ENCODE results near the gene PTBP1.

DNA sequence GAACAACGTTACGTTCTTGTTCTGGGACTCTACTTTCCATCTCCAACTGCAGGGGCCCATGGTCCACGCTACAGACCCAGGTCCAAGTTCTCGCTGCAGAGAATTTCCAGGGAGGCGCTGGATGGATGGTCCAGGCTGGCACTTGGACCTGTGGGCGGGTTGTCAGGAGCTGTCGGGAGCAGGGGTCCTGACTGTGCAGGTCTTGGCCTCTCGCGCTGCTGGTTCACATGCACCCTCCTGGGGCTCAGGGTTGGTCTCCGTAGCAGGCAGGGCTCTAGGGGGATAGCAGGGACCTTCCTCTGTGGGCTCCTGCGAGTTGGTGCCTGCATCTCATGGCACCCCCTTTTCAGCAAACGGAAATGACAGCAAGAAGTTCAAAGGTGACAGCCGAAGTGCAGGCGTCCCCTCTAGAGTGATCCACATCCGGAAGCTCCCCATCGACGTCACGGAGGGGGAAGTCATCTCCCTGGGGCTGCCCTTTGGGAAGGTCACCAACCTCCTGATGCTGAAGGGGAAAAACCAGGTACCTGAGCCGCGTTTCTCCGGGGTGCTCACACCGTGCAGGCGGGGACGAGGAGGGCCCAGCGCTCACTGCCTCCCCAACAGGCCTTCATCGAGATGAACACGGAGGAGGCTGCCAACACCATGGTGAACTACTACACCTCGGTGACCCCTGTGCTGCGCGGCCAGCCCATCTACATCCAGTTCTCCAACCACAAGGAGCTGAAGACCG lies 6.6 kb downstream of the PTBP1 start:
- TF ChIP-seq CTCF (IDR thresholded peaks at IDR 0.05) (no peak), SIN3A (IDR thresholded peaks at IDR 0.05; ENCODE audit: borderline replicate concordance, insufficient read depth, low read depth, low read length) (no peak), POLR2AphosphoS5 (IDR thresholded peaks at IDR 0.05; ENCODE audit: low read depth, low read length) (no peak), TCF7L2 (IDR thresholded peaks at IDR 0.05; ENCODE audit: low read depth, low read length) (no peak)
- TF ChIP-seq, protein P1, sequence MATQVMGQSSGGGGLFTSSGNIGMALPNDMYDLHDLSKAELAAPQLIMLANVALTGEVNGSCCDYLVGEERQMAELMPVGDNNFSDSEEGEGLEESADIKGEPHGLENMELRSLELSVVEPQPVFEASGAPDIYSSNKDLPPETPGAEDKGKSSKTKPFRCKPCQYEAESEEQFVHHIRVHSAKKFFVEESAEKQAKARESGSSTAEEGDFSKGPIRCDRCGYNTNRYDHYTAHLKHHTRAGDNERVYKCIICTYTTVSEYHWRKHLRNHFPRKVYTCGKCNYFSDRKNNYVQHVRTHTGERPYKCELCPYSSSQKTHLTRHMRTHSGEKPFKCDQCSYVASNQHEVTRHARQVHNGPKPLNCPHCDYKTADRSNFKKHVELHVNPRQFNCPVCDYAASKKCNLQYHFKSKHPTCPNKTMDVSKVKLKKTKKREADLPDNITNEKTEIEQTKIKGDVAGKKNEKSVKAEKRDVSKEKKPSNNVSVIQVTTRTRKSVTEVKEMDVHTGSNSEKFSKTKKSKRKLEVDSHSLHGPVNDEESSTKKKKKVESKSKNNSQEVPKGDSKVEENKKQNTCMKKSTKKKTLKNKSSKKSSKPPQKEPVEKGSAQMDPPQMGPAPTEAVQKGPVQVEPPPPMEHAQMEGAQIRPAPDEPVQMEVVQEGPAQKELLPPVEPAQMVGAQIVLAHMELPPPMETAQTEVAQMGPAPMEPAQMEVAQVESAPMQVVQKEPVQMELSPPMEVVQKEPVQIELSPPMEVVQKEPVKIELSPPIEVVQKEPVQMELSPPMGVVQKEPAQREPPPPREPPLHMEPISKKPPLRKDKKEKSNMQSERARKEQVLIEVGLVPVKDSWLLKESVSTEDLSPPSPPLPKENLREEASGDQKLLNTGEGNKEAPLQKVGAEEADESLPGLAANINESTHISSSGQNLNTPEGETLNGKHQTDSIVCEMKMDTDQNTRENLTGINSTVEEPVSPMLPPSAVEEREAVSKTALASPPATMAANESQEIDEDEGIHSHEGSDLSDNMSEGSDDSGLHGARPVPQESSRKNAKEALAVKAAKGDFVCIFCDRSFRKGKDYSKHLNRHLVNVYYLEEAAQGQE (IDR thresholded peaks at IDR 0.05; ENCODE audit: insufficient read depth in 1 of 2, low read depth in 2 of 2, low read length in 1 of 2) = no peak

All from Panc1 (cell line).